Measurements from ENCODE around the gene GRAMD4.

GRCh38 chr22:46581538-46582244 is 38.5 kb upstream of the GRAMD4 start:
- TF ChIP-seq POLR2AphosphoS5 (IDR thresholded peaks at IDR 0.05; ENCODE audit: low read depth, low read length), result no peak
- no peak for TF ChIP-seq REST (IDR thresholded peaks at IDR 0.05; ENCODE audit: insufficient read depth in 1 of 2, low read depth in 2 of 2, low read length in 2 of 2)

Measured in PFSK-1 (cell line).